LNCaP clone FGC (cell line): ENCODE data around the gene THRB.

Experiments
- DNase-seq: peaks from one replicate; pipeline ENCODE4 v3.0.0-alpha.2; 2011; ENCODE audit warnings: low read depth
- H3K4me3 ChIP-seq: 2 replicates; pipeline ENCODE4 v1.5.1; 2011; ENCODE audit warnings: mild to moderate bottlenecking, low read depth, low read length, control low read depth
- TF ChIP-seq, protein P1 (sequence below): IDR thresholded peaks from 2 replicates; pipeline ENCODE4 v1.5.1; 2012; ENCODE audit warnings: mild to moderate bottlenecking; ENCODE audit not compliant: control insufficient read depth, insufficient read depth; ENCODE audit errors: extremely low read depth

The THRB gene

DNA sequence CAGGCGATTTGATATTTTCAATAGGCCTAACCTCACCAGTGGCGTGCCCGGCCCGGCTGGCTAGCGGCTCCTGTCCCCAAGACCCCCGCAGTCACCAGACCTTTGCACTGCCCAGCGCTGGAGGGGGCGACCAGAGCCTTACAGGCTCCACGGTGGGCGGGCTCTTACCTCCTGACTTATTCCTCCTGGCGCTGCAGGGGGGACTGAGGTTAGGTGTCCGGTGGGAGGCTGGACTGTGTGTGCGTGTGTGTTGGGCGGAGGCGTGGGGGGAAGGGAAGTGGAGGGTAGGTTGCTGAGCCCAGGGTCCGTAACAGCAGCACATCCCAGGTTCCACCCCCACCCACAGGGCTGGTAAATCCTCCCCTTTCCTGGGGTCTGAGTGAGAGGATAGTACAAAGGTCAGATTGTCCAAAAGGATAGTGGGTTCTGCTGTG lies 27.5 kb upstream of the THRB start:
- H3K4me3 ChIP-seq, result no peak overlapping the region
- TF ChIP-seq, protein P1, sequence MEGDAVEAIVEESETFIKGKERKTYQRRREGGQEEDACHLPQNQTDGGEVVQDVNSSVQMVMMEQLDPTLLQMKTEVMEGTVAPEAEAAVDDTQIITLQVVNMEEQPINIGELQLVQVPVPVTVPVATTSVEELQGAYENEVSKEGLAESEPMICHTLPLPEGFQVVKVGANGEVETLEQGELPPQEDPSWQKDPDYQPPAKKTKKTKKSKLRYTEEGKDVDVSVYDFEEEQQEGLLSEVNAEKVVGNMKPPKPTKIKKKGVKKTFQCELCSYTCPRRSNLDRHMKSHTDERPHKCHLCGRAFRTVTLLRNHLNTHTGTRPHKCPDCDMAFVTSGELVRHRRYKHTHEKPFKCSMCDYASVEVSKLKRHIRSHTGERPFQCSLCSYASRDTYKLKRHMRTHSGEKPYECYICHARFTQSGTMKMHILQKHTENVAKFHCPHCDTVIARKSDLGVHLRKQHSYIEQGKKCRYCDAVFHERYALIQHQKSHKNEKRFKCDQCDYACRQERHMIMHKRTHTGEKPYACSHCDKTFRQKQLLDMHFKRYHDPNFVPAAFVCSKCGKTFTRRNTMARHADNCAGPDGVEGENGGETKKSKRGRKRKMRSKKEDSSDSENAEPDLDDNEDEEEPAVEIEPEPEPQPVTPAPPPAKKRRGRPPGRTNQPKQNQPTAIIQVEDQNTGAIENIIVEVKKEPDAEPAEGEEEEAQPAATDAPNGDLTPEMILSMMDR, result no peak
- DNase-seq, result no peak

DNA sequence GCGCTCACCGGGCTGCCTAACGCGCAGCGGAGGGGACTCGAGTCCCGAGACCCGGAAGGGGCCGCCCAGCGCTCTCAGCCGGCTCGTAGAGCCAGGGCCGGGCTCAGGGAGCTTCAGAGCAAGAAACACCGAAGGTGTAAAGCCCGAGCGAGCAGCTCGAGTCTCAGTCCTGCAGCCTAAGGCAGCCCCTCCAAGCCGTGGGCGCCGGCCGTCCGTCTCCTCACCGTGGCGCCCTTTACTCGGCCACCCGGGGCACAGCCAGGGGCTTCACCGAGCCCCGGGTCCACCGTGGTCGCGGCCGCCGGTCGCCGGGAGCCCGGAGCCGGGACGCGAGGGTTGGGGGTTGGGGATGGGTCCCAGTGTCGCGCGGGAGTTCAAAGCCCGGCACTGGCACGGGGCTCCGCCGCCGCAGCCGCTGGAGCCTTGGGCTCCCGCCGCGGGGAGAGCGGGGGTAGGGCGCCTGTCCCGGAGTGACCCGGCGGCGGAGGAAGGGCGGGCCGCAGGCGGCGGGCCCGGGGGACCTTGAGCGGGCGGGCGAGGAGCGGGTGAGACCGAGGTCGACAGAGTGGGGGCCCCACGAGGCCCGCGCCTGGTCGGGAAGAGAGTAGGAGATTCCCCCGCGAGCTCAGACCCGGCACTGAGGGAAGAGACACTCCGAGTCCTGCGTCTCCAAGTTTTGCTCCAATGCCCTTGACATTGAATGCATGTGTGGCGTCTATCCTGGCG lies 26.9 kb upstream of the THRB start:
- H3K4me3 ChIP-seq, result no peak overlapping the region
- DNase-seq, result no peak
- TF ChIP-seq, protein P1, result no peak

DNA sequence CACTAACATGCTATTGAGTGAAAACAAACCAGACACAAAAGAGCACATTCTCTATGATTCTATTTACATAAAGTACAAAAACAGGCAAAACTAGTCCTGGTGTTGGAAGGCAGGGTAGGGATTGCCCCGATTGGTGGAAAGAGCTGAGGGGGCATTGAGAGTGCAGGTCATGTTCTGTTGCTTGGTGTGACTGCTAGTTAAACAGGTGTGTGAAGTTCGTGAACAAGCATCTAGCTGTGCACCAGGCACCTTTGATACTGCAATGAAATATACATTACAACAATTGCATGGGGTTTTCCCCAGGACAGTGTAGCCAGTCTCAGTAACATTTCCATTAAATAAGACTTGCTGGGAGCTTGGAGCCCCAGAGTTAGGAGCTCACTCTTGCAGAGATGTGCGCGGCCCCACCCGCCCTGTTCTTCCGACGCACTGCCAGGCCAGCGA lies 26.3 kb upstream of the THRB start:
- DNase-seq, result no peak
- H3K4me3 ChIP-seq, result no peak overlapping the region
- TF ChIP-seq, protein P1, result no peak

DNA sequence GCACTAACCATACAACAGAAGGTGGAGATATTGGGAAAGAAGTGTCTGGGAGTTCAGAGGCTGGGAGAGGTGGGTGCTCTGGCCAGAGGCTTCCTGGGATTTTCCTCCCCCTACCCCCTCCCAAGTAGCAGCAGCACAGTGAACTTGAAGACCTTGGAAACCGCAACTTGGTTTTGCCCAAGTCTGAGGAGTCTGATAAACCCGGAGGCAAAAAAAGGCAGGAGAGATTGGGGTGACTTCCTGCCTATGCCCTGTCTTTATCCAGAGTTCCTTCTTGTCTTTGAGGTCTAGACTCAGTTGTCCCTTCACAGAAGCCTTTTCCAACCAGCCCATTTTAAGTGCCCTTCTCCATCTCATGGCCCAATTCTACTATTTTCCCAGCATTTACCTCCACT lies 25.4 kb upstream of the THRB start:
- TF ChIP-seq, protein P1, result no peak
- no peak overlapping the region for H3K4me3 ChIP-seq
- DNase-seq, result no peak

DNA sequence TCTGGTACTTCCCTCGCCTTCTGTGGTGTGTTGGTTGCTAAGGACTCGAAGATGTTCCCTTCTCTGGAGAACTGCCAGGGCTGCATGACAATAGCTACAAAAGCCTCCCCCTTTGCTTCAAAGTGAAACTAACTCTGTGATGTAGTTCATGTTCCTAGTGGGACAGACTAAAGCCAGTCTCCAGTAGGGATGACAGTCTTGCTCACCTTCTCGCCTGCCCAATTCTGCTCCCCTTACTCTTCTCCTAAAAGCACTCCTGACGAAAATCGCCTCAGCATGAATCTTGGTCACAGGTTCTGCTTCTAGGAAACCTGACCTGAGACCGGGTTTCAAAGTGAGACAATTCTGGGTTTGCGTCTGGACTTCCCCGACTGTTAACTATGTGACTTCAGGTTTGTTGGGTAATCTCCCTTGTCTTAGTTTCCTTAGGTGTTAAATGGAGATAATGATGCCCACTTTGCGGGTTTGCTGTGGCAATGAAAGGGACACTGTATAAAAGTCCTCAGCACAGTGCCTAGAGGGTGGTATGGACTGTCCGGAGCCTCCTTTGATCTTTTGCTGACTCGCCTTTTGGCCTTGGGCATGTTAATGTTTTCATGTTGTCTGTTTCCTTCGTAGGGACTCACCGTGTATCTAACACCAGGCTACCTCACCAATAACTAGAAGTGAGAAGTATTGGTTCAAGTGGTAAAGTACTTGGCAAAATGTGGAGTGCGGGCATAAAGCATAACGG lies 24.9 kb upstream of the THRB start:
- no peak for DNase-seq
- TF ChIP-seq, protein P1, result no peak
- no peak overlapping the region for H3K4me3 ChIP-seq

DNA sequence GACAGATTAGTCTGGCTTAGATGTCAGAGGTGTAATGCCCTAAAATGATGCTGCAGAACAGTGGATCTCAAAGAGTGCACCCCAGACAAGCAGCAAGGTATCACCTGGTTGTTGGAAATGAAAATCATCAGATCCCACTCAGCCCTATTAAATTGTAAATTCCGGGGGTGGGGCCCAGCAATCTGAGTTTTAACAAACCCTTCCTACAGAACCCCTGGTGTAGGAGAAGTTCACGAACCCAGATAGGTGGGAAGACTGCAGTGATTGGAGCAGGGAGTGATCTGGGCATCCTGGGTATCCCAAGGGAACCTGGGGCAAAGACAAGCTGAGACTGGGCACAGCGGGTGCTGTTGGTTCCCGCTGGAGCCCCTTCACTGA lies 24.3 kb upstream of the THRB start:
- TF ChIP-seq, protein P1, result no peak
- no peak for DNase-seq
- no peak overlapping the region for H3K4me3 ChIP-seq

DNA sequence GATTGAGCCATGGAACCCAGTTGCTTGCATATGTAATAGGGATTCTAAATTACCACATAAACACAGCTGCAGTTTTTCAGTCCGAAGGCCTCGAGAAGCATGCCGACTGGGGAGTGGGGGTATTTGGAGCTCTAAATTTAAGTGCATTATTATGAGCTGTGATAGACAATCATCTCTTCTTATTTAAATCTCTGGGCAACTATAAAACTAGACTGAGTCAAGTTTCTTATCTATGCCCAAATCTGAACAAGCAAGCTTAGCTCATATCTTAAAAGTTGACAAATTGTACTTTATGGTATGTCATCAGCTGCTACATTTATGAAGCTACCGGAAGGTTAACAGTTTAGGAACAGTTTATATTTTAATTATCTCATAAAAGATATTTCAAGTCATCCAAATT lies 19.5 kb upstream of the THRB start:
- H3K4me3 ChIP-seq, result no peak overlapping the region
- TF ChIP-seq, protein P1, result no peak
- DNase-seq, result peak; percentile 86
